IPS DF 19.7 (cell line): Measurements from ENCODE around the gene NPAS3.

Experiments
- DNase-seq: peaks from one replicate; pipeline ENCODE4 v3.0.0-alpha.2; 2013; ENCODE audit warnings: low read depth, low spot score

The NPAS3 gene

GRCh38 chr14:32940711-32941667, 2.3 kb downstream of the NPAS3 start:
- DNase-seq = no peak

DNA sequence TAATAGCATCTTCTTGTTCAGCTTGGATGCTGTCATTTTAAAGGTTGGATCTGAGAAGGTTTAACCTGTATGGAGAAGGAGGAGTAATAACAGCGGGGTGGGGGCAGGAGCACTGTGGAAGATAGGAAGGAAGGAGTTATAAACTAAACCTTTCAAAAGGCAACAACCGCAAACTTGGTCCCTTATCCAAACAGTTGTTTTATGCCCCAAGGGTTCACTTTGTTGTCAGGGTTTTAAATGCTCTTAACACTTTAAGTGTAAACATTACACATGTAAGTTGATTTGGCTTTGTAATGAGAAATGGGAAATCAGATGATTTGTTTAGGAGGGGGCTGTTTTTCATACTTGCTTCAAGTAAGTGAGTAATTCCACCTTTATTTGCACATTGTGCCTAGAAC, 3.0 kb downstream of the NPAS3 start:
- no peak for DNase-seq

DNA sequence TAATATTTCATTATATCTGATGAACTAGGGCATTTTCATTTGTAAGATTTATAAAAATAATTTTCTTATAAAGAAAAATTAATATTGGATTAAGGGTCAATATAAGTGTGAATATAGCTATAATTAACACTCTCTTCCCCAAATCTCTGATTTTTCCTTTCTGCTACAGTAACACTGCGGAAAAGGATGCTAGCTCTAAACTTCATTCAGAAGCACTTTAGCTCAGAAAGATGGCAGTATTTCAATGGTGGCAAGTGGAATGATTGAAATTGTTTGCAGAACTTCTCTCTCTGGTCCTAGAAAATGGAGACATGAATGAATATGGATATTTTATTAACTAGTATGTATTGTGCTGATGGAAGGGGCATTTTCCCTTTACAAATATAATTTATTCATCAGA, 8.4 kb downstream of the NPAS3 start:
- DNase-seq = no peak

DNA sequence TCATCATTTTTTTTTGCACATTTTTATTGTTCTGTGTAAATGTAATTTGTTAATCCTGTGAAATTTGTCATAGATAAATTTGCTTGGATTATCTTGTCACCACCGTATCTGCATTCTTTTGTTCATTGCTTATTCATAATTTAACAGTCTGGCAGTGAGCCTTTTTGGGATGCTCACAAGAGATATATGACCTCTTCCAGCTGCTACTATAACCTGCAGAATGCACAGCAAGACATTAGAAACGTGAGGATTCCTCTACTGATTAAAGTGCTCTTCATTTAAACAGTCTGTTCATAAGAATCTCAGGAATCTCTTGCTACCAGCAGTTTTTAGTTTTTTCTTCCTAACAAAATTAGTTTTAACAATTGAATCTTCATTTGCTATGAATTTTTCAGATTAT, 9.1 kb downstream of the NPAS3 start:
- no peak for DNase-seq

- DNase-seq = no peak
Measured at GRCh38 chr14:32950584-32950983, 11.9 kb downstream of the NPAS3 start.

GRCh38 chr14:32967421-32967820, 28.7 kb downstream of the NPAS3 start:
- no peak for DNase-seq

DNA sequence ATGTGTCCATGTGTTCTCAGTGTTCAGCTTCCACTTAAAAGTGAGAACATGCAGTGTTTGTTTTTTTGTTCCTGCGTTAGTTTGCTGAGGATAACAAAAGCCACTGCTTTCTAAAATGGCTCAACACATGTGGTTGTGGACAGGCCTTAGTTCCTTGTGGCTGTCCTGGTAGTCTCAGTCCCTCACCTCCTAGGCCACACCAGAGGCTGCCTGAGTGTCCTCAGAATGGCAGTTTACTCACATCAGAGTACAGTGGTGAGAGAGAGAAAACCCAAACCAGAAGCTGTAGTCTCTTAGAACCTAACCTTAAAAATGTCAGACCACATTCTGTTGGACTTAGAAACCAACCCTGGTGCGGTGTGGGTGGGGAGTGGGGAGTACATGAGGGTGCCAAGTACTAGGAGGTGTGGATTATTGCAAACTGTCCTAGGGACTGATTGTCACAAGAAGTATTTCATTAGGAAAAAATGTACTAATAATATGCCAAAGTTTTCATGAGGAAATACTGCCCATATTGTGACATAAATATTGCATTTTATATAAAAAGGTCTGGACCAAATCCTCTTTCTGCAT, 30.4 kb downstream of the NPAS3 start:
- no peak for DNase-seq

DNA sequence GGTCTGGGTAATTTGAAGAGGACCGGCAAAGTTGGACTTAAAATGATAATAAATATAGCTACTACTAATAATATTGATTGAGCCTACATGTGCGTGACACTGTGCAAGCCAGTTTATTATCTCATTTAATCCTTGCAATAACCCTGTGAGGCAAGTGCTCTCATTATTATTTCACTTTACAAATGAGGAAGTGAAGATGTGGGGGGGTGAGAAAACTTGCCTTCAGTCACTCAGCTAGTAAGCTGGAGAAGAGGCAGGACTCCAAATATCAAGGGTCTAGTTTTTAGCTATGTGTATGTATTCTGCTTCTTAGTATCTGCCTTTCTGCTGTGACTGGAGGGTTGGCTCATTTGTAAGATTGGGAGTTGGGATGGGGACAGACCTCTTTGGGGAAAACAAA, 39.2 kb downstream of the NPAS3 start:
- no peak for DNase-seq

GRCh38 chr14:32978691-32979255, 40.1 kb downstream of the NPAS3 start:
- no peak for DNase-seq

- DNase-seq = no peak
Measured at GRCh38 chr14:32980178-32980901, 41.7 kb downstream of the NPAS3 start.

DNA sequence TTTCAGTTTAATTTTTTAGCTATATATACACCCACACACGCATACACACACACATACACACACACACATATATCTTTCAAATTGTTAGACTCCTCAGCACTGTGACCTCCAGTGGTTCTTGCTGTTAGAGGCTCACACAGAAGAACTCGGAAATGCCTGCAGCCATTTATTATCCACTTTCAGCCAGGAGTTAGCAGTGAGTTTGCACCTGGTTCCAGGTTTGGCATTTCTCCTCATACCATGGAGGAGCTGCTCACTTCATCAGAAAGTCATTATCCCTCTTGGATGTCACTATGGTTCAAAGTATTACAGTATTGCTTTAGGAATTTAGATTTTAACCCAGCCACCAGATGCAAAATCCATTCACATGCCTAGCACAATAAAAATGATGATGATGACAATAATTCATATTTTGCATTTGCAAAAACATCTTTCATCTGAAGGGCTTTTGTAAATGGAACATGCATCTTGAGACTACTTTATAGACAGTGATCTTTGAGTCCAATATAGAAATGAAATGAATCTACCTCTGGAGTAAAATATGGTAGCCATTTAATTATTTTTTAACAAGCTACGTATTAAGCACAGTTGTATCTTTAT, 42.3 kb downstream of the NPAS3 start:
- no peak for DNase-seq

- DNase-seq = no peak
Measured at GRCh38 chr14:32984241-32984930, 45.7 kb downstream of the NPAS3 start.

GRCh38 chr14:32985866-32986265, 47.2 kb downstream of the NPAS3 start:
- no peak for DNase-seq

DNA sequence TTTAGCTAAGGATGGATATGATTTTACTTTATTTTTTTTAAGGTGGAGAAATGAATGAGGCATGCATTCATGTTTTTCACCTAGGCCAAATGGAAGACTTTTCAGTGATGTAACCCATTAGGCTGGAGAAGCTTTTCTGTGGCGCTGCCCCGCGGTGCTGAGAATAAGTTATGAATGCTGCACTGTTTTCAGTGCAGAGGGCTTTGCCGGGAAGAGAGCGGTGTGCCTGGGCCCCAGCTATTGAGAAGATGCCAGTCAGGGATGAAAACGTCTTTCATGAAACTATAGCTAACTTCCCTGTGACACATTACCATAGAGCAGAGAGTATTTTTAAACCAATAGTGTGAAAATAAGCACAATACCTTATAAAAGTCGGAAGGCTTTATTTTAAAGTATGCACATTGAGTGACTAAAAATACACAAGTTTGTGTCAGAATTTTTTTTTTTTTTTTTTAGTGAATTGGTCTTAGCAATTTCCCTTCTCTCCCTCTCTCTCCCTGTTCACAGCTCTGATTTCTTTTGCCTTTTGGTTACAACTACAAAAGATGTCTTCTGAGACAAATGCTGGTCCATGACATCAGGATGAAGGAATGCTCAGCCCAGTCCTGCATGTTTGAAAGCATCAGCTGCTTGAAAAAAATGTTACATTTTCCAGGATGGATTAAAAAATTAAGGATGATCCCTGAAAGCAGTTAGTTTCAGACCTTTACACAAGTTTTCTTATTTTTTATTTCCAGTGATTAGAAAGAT, 48.3 kb downstream of the NPAS3 start:
- peak; percentile 2 for DNase-seq

DNA sequence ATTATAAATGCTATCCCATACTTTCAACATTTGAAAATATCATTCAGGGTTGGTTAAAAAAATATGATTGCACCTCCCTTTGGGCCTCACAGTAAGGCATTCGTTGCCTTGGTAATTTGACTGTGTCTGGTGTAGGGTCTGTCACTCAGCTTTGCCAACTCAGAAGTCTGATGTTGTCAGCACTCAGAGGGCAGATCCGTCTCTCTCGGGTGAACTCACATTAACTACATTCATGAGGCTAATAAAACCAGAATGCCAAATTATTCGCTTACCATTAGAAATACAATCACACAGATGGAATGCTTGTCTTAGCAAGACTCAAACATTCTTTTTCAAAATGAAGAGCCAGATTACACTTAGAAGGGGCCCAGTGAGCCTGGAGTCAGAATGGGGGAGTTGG, 53.0 kb downstream of the NPAS3 start:
- no peak for DNase-seq

GRCh38 chr14:32993921-32994320, 55.2 kb downstream of the NPAS3 start:
- no peak for DNase-seq

DNA sequence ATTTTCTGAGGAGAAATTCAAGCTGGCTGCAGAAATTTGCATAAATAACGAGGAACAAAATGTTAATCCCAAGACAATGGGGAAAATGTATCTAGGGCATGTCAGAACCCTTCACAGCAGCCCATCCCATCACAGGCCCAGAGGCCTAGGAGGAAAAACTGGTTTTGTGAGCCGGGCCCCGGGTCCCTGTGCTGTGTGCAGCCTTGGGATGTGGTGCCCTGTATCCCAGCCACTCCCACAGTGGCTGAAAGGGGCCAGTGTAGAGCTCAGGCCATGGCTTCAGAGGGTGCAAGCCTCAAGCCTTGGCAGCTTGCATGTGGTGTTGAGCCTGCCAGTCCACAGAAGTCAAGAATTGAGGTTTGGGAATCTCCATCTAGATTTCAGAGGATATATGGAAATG, 57.7 kb downstream of the NPAS3 start:
- no peak for DNase-seq

GRCh38 chr14:32998433-32998832, 59.8 kb downstream of the NPAS3 start:
- no peak for DNase-seq

- DNase-seq = no peak
Measured at GRCh38 chr14:33009673-33010072, 71.0 kb downstream of the NPAS3 start.

GRCh38 chr14:33010495-33010894, 71.8 kb downstream of the NPAS3 start:
- DNase-seq = no peak
